ENCODE data around the gene PITPNB.

Gene PITPNB

GRCh38 chr22:27833803-27834202, 85.3 kb downstream of the PITPNB start:
- no peak for ATAC-seq
- no peak for TF ChIP-seq ZNF8 (CRISPR knock-in tag; IDR thresholded peaks at IDR 0.05)
- no peak for TF ChIP-seq ZNF565 (CRISPR knock-in tag; conservative IDR thresholded peaks at IDR 0.05; ENCODE audit: low read depth)
- TF ChIP-seq ZC3H10 (CRISPR knock-in tag; IDR thresholded peaks at IDR 0.05), result no peak
- TF ChIP-seq, protein P1, sequence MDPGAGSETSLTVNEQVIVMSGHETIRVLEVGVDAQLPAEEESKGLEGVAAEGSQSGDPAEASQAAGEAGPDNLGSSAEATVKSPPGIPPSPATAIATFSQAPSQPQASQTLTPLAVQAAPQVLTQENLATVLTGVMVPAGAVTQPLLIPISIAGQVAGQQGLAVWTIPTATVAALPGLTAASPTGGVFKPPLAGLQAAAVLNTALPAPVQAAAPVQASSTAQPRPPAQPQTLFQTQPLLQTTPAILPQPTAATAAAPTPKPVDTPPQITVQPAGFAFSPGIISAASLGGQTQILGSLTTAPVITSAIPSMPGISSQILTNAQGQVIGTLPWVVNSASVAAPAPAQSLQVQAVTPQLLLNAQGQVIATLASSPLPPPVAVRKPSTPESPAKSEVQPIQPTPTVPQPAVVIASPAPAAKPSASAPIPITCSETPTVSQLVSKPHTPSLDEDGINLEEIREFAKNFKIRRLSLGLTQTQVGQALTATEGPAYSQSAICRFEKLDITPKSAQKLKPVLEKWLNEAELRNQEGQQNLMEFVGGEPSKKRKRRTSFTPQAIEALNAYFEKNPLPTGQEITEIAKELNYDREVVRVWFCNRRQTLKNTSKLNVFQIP (CRISPR knock-in tag; IDR thresholded peaks at IDR 0.05; ENCODE audit: borderline replicate concordance, low read depth), result no peak
- no peak for TF ChIP-seq OSR1 (CRISPR knock-in tag; IDR thresholded peaks at IDR 0.05)
- TF ChIP-seq TCF4 (CRISPR knock-in tag; IDR thresholded peaks at IDR 0.05; ENCODE audit: borderline replicate concordance), result no peak
- TF ChIP-seq GLIS3 (CRISPR knock-in tag; IDR thresholded peaks at IDR 0.05), result no peak
- TF ChIP-seq ZFP3 (CRISPR knock-in tag; IDR thresholded peaks at IDR 0.05), result no peak
- TF ChIP-seq, protein P2, sequence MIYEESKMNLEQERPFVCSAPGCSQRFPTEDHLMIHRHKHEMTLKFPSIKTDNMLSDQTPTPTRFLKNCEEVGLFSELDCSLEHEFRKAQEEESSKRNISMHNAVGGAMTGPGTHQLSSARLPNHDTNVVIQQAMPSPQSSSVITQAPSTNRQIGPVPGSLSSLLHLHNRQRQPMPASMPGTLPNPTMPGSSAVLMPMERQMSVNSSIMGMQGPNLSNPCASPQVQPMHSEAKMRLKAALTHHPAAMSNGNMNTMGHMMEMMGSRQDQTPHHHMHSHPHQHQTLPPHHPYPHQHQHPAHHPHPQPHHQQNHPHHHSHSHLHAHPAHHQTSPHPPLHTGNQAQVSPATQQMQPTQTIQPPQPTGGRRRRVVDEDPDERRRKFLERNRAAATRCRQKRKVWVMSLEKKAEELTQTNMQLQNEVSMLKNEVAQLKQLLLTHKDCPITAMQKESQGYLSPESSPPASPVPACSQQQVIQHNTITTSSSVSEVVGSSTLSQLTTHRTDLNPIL (CRISPR knock-in tag; IDR thresholded peaks at IDR 0.05; ENCODE audit: low read depth), result no peak
- no peak for TF ChIP-seq RARB (CRISPR knock-in tag; IDR thresholded peaks at IDR 0.05)
- TF ChIP-seq CSDC2 (CRISPR knock-in tag; IDR thresholded peaks at IDR 0.05), result no peak
- TF ChIP-seq, protein P3, sequence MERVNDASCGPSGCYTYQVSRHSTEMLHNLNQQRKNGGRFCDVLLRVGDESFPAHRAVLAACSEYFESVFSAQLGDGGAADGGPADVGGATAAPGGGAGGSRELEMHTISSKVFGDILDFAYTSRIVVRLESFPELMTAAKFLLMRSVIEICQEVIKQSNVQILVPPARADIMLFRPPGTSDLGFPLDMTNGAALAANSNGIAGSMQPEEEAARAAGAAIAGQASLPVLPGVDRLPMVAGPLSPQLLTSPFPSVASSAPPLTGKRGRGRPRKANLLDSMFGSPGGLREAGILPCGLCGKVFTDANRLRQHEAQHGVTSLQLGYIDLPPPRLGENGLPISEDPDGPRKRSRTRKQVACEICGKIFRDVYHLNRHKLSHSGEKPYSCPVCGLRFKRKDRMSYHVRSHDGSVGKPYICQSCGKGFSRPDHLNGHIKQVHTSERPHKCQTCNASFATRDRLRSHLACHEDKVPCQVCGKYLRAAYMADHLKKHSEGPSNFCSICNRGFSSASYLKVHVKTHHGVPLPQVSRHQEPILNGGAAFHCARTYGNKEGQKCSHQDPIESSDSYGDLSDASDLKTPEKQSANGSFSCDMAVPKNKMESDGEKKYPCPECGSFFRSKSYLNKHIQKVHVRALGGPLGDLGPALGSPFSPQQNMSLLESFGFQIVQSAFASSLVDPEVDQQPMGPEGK (CRISPR knock-in tag; IDR thresholded peaks at IDR 0.05; ENCODE audit: borderline replicate concordance), result no peak
- TF ChIP-seq SNAI2 (CRISPR knock-in tag; IDR thresholded peaks at IDR 0.05), result no peak
- TF ChIP-seq ARNTL (CRISPR knock-in tag; IDR thresholded peaks at IDR 0.05; ENCODE audit: borderline replicate concordance, low read depth), result no peak
- TF ChIP-seq PPARA (CRISPR knock-in tag; IDR thresholded peaks at IDR 0.05; ENCODE audit: borderline replicate concordance), result no peak

- no peak for TF ChIP-seq ZNF565 (CRISPR knock-in tag; conservative IDR thresholded peaks at IDR 0.05; ENCODE audit: low read depth)
- TF ChIP-seq, protein P4, sequence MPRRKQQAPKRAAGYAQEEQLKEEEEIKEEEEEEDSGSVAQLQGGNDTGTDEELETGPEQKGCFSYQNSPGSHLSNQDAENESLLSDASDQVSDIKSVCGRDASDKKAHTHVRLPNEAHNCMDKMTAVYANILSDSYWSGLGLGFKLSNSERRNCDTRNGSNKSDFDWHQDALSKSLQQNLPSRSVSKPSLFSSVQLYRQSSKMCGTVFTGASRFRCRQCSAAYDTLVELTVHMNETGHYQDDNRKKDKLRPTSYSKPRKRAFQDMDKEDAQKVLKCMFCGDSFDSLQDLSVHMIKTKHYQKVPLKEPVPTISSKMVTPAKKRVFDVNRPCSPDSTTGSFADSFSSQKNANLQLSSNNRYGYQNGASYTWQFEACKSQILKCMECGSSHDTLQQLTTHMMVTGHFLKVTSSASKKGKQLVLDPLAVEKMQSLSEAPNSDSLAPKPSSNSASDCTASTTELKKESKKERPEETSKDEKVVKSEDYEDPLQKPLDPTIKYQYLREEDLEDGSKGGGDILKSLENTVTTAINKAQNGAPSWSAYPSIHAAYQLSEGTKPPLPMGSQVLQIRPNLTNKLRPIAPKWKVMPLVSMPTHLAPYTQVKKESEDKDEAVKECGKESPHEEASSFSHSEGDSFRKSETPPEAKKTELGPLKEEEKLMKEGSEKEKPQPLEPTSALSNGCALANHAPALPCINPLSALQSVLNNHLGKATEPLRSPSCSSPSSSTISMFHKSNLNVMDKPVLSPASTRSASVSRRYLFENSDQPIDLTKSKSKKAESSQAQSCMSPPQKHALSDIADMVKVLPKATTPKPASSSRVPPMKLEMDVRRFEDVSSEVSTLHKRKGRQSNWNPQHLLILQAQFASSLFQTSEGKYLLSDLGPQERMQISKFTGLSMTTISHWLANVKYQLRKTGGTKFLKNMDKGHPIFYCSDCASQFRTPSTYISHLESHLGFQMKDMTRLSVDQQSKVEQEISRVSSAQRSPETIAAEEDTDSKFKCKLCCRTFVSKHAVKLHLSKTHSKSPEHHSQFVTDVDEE (CRISPR knock-in tag; IDR thresholded peaks at IDR 0.05), result no peak
- TF ChIP-seq, protein P3 (CRISPR knock-in tag; IDR thresholded peaks at IDR 0.05; ENCODE audit: borderline replicate concordance), result no peak
- TF ChIP-seq ZFP3 (CRISPR knock-in tag; IDR thresholded peaks at IDR 0.05), result no peak
- no peak for TF ChIP-seq OSR1 (CRISPR knock-in tag; IDR thresholded peaks at IDR 0.05)
- no peak for TF ChIP-seq SNAI2 (CRISPR knock-in tag; IDR thresholded peaks at IDR 0.05)
- TF ChIP-seq CSDC2 (CRISPR knock-in tag; IDR thresholded peaks at IDR 0.05), result no peak
- no peak for TF ChIP-seq TOX (CRISPR knock-in tag; IDR thresholded peaks at IDR 0.05; ENCODE audit: borderline replicate concordance)
- no peak for TF ChIP-seq ESRRG (CRISPR knock-in tag; IDR thresholded peaks at IDR 0.05)
- no peak for TF ChIP-seq PPARA (CRISPR knock-in tag; IDR thresholded peaks at IDR 0.05; ENCODE audit: borderline replicate concordance)
- no peak for TF ChIP-seq ZNF70 (CRISPR knock-in tag; IDR thresholded peaks at IDR 0.05)
- no peak for TF ChIP-seq ZC3H10 (CRISPR knock-in tag; IDR thresholded peaks at IDR 0.05)
- no peak for TF ChIP-seq BACH2 (CRISPR knock-in tag; IDR thresholded peaks at IDR 0.05; ENCODE audit: borderline replicate concordance)
- TF ChIP-seq RARB (CRISPR knock-in tag; IDR thresholded peaks at IDR 0.05), result no peak
- TF ChIP-seq, protein P1 (CRISPR knock-in tag; IDR thresholded peaks at IDR 0.05; ENCODE audit: borderline replicate concordance, low read depth), result no peak
- no peak for TF ChIP-seq TCF4 (CRISPR knock-in tag; IDR thresholded peaks at IDR 0.05; ENCODE audit: borderline replicate concordance)
- ATAC-seq, result no peak
Measured at GRCh38 chr22:27832606-27833005, 86.5 kb downstream of the PITPNB start.
